ENCODE data around the gene YJU2.
"Not testable (repeated sequence)": the region's sequence is repeated elsewhere in the genome, so short reads cannot be mapped to it uniquely, and the experiment has no call there.

The YJU2 gene

DNA sequence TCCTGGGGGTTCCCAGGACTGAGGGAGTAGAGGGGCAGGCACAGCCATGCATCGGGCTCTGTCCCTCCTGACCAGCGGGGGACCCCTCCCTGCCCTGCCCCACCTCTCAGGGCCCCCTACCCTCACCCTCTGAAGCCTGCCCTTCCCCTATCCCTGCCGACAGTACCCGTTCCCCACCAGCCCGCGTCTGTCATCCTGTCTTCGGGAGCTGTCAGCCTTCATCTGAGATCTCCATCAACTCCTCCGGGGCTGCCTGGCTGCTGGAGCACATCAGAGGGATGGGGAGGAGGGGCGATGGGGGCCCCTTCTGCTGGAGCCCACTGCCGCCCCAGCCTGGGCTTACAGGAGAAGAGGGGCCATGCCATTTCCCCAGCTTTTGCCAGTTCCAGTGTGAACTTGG lies 26.0 kb downstream of the YJU2 start:
- Histone ChIP-seq H3K4me1 (ENCODE audit: insufficient read depth, low read length) (no peaks in the 10 kb centered on the region), H3K27me3 (ENCODE audit: insufficient read depth, low read length) (peaks cover 6% of the 10 kb centered on the region), H3K9ac (ENCODE audit: low read depth, low read length) (no peak overlapping the region), H3K27ac (ENCODE audit: low read depth, low read length) (no peak overlapping the region), H3K9me3 (ENCODE audit: insufficient read depth, low read depth, low read length) (no peaks in the 10 kb centered on the region), H3K36me3 (ENCODE audit: insufficient read depth, low read length) (peaks cover 13% of the 10 kb centered on the region), H3K4me3 (ENCODE audit: low read length) (no peak overlapping the region)
- WGBS = 80% methylated on average over 10 of the region's 10 CpGs

DNA sequence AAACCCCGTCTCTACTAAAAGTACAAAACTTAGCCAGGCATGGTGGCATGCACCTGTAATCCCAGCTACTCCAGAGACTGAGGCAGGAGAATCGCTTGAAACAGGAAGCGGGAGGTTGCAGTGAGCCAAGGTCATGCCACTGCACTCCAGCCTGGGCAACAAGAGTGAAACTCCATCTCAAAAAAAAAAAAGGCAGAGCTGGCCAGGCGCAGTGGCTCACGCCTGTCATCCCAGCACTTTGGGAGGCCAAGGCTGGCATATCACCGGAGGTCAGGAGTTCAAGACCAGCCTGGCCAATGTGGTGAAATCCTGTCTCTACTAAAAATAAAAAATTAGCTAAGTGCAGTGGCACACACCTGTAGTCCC lies 27.4 kb downstream of the YJU2 start:
- not testable (repeated sequence) for H3K36me3 ChIP-seq (ENCODE audit: insufficient read depth, low read length); H3K9me3 ChIP-seq (ENCODE audit: insufficient read depth, low read depth, low read length); H3K27ac ChIP-seq (ENCODE audit: low read depth, low read length); H3K9ac ChIP-seq (ENCODE audit: low read depth, low read length); H3K4me1 ChIP-seq (ENCODE audit: insufficient read depth, low read length); H3K4me3 ChIP-seq (ENCODE audit: low read length)
- 96% methylated on average over 6 of the region's 6 CpGs for WGBS
- H3K27me3 ChIP-seq (ENCODE audit: insufficient read depth, low read length) = peaks cover 17% of the 10 kb centered on the region

DNA sequence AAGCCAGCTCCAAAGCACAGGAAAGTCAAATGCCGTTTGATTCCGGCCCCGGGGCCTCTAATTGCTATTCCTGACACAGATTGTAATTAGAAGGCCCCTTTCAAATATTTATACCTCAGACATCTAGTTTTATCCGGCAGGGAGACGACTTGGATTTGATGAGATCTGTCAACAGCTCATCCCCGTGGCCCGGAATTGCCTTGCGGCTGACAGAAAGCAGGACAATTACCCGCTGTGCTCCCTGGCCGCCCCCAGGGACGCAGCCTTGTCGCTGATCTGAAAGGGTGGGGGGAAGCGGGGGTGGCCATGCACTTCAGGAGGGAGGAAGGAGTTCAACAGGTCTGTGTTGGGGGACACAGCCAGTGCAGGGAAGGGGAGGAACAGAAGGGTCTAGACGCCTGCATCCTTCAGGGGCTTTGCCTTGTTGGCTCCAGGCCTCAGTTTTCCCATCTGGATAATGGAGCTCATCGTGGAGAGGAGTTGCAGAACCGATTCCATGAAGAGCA lies 30.4 kb downstream of the YJU2 start:
- Histone ChIP-seq H3K27ac (ENCODE audit: low read depth, low read length) (no peak overlapping the region), H3K9me3 (ENCODE audit: insufficient read depth, low read depth, low read length) (no peaks in the 10 kb centered on the region), H3K4me1 (ENCODE audit: insufficient read depth, low read length) (no peaks in the 10 kb centered on the region), H3K9ac (ENCODE audit: low read depth, low read length) (no peak overlapping the region), H3K4me3 (ENCODE audit: low read length) (no peak overlapping the region), H3K36me3 (ENCODE audit: insufficient read depth, low read length) (no peaks in the 10 kb centered on the region), H3K27me3 (ENCODE audit: insufficient read depth, low read length) (peaks cover 44% of the 10 kb centered on the region)
- 52% methylated on average over 16 of the region's 16 CpGs for WGBS

DNA sequence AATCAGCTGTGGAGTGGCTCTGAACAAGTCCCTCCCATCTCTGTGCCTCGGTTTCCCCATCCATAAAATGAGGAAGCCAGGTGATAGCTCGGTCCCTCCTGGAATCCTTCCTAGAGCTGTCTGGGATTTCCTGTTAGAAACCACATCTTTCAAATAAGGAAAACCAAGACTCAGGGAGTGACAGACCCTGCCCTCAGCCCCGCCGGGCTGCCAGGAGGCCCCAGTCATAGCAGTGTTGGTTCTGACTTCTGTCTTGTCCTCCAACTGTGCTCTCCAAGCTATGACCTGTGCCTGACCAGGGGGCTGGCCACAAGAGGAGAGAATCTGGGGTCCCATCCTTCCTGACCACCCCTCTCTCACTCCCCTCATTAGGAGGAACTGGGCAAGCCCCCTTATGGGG lies 31.1 kb downstream of the YJU2 start:
- Histone ChIP-seq H3K4me1 (ENCODE audit: insufficient read depth, low read length) (no peaks in the 10 kb centered on the region), H3K36me3 (ENCODE audit: insufficient read depth, low read length) (no peaks in the 10 kb centered on the region), H3K9me3 (ENCODE audit: insufficient read depth, low read depth, low read length) (no peaks in the 10 kb centered on the region), H3K4me3 (ENCODE audit: low read length) (no peak overlapping the region; the same call in 1 of the 2 replicates), H3K27ac (ENCODE audit: low read depth, low read length) (no peak overlapping the region), H3K27me3 (ENCODE audit: insufficient read depth, low read length) (peaks cover 47% of the 10 kb centered on the region), H3K9ac (ENCODE audit: low read depth, low read length) (no peak overlapping the region)
- 32% methylated on average over 4 of the region's 4 CpGs for WGBS

DNA sequence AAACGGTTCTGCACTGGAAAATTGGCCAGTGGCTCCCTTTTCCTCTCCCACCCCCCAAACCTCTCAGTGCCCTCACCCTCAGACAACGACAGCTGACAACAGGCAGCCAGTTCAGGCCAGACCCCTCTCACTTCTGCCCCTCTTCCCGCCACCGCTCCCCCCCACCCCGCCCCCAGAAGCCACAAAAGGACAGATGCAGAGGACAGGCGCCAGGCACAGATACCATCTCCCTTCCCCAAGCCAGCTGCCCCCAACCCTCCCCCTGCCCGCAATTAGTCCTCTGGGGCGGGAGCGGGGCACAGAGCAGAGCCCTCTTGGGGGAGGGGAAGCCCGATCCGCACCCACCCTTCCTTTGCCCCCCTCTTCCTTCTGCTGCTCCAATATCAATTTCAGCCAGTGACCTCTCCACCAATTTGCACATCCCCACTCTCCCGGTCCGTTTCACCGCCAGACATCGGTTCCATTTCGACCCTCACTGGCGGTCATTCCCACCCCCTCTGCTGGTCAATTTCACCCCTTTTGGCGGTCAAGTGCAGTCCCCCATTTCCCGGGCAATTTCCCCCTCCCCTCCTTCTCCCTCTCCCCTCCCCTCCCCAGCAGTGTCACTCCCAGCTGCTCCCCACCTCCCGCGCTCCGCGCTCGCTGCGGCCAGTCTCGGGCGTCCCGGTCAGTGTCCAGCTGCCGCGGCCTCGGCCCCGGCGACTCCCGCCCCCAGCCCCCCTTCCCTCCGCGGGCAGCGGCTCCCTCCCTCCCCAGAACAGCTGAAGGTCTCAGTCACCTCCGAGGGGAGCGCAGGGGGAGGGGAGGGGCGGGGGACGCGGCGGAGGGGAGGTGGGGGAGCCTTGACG lies 31.8 kb downstream of the YJU2 start, which contains the start of gene SHD:
SHD (plus strand) TSS at position 848 of the 848 bp plus-strand sequence. CDS start 798 bp downstream, outside the sequence.
- H3K27me3 ChIP-seq (ENCODE audit: insufficient read depth, low read length) = peaks cover 47% of the 10 kb centered on the region
- no peaks in the 10 kb centered on the region for H3K36me3 ChIP-seq (ENCODE audit: insufficient read depth, low read length)
- no peaks in the 10 kb centered on the region for H3K4me1 ChIP-seq (ENCODE audit: insufficient read depth, low read length)
- H3K9ac ChIP-seq (ENCODE audit: low read depth, low read length) = peak within 1 kb of the TSS; percentile 31; the same call in 1 of the 2 replicates
- WGBS = under 1% methylated on average over 38 of the region's 44 CpGs
- peak within 1 kb of the TSS; percentile 69 for H3K4me3 ChIP-seq (ENCODE audit: low read length)
- no peak within 1 kb of the TSS for H3K27ac ChIP-seq (ENCODE audit: low read depth, low read length)
- no peaks in the 10 kb centered on the region for H3K9me3 ChIP-seq (ENCODE audit: insufficient read depth, low read depth, low read length)

DNA sequence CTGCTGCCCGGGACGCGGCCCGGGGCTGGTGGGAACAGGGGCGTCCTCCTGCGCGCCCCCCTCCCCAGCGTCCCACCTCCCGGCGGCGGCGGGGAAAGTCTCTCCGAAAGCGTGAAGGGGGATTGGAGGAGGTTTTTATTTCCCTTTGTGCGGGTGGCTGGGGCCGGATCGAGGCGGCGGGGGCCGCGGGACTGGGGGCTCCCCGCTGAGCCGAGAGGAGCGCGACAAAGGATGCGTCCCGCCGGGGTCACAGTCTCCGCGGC lies 32.3 kb downstream of the YJU2 start:
- WGBS = 1% methylated on average over 30 of the region's 30 CpGs
- Histone ChIP-seq H3K4me3 (ENCODE audit: low read length) (peak overlapping the region; percentile 69), H3K9ac (ENCODE audit: low read depth, low read length) (peak overlapping the region; percentile 31; the same call in 1 of the 2 replicates)

DNA sequence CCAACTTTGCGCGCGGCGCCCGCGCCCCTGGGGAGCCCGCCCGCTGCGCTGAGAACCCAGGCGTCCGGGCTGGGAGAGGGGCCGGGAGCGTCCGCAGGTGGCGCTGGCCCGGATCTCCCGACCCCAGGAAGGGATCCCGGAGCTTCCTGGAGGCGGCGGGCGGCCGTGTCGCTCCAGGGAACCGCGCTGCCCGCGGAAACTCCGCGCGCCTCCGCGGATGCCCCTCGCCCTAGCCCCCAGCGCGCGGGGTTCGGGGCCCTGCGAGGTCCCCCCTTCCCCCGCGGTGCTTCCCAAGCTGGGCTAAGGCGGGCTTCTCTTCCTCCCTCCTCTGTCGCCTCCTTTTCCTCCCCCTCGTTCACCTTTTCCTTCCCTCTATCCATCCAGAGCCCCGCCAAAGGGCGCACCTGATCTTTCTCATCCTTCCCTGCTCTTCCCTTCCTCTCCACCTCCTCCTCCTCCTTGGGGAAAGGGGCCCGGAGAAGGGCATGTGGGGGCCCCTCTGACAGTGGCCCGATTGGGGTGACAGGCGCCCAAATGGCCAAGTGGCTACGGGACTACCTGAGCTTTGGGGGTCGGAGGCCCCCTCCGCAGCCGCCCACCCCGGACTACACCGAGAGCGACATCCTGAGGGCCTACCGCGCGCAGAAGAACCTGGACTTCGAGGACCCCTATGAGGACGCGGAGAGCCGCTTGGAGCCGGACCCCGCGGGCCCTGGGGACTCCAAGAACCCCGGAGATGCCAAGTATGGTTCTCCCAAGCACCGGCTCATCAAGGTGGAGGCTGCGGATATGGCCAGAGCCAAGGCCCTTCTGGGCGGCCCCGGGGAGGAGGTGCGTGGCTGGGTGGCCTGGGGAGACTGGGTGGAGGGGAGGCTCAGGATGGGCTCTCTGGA lies 32.9 kb downstream of the YJU2 start:
- H3K27me3 ChIP-seq (ENCODE audit: insufficient read depth, low read length) = peaks cover 47% of the 10 kb centered on the region
- H3K9me3 ChIP-seq (ENCODE audit: insufficient read depth, low read depth, low read length) = no peaks in the 10 kb centered on the region
- H3K4me3 ChIP-seq (ENCODE audit: low read length) = peak overlapping the region; percentile 69
- H3K27ac ChIP-seq (ENCODE audit: low read depth, low read length) = no peak overlapping the region
- 4% methylated on average over 71 of the region's 71 CpGs for WGBS
- no peaks in the 10 kb centered on the region for H3K36me3 ChIP-seq (ENCODE audit: insufficient read depth, low read length)
- H3K9ac ChIP-seq (ENCODE audit: low read depth, low read length) = peak overlapping the region; percentile 31; the same call in 1 of the 2 replicates
- peaks cover 2% of the 10 kb centered on the region; the same call in 1 of the 2 replicates for H3K4me1 ChIP-seq (ENCODE audit: insufficient read depth, low read length)

More for the DNA sequence above, 32.3 kb downstream of the YJU2 start:
- H3K27me3 ChIP-seq (ENCODE audit: insufficient read depth, low read length) = peaks cover 47% of the 10 kb centered on the region
- no peaks in the 10 kb centered on the region for H3K9me3 ChIP-seq (ENCODE audit: insufficient read depth, low read depth, low read length)
- peaks cover 1% of the 10 kb centered on the region; the same call in 1 of the 2 replicates for H3K4me1 ChIP-seq (ENCODE audit: insufficient read depth, low read length)
- no peak overlapping the region for H3K27ac ChIP-seq (ENCODE audit: low read depth, low read length)
- no peaks in the 10 kb centered on the region for H3K36me3 ChIP-seq (ENCODE audit: insufficient read depth, low read length)

DNA sequence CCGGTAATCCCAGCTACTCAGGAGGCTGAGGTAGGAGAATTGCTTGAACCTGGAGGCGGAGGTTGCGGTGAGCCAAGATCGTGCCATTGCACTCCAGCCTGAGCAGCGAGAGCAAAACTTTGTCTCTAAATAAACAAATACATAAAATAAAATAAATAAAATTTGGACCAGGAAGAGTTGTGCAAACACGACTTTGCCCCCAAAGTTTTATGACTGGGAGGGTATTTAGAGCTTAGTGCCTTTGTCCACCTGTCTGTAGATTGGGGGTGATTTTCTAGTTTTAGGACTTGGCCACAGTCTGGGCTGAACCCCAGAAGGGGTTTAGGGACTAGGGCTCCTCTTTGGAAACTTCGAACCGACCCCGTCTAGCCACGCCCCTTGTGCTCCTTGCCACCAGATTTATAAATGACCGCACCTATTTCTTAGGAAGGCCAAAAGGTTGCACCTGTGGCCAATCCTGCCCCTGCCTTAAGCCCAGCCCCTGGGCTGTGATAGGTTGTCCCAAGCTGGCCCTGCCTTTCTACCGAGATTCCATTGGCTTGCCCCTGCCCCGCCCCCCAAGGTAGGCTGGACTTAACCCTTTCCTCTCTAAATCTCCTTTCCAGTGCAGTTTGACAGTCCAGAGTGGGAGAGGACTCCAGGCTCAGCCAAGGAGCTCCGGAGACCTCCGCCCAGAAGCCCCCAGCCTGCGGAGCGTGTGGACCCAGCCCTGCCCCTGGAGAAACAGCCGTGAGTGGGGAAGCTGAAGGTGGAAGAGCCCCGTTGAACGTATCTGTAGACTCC lies 37.5 kb downstream of the YJU2 start:
- H3K4me1 ChIP-seq (ENCODE audit: insufficient read depth, low read length) = peaks cover 2% of the 10 kb centered on the region; the same call in 1 of the 2 replicates
- no peaks in the 10 kb centered on the region for H3K9me3 ChIP-seq (ENCODE audit: insufficient read depth, low read depth, low read length)
- H3K27ac ChIP-seq (ENCODE audit: low read depth, low read length) = no peak overlapping the region
- WGBS = 50% methylated on average over 18 of the region's 20 CpGs
- no peaks in the 10 kb centered on the region for H3K36me3 ChIP-seq (ENCODE audit: insufficient read depth, low read length)
- peaks cover 29% of the 10 kb centered on the region for H3K27me3 ChIP-seq (ENCODE audit: insufficient read depth, low read length)
- peak overlapping the region; percentile 40 for H3K4me3 ChIP-seq (ENCODE audit: low read length)
- no peak overlapping the region for H3K9ac ChIP-seq (ENCODE audit: low read depth, low read length)

DNA sequence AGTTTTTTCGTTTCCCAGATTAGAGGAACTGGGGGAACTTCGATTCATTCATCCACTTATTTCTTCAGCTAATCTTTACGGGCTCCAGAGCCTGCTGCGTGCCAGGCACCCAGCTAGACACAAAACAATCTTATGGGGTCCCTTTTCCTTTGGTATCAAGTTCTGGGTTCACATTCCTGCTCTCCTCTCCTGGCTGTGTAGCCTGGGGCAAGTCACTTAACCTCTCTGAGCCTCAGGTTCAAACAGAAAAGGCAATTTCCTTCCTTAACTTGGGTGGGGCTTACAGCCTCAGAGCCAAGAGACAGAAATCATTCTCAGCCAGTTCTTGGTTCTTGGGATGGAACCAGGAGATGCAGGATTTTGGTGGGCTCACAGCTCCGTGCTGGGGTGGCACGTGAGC lies 38.1 kb downstream of the YJU2 start:
- Histone ChIP-seq H3K9me3 (ENCODE audit: insufficient read depth, low read depth, low read length) (no peaks in the 10 kb centered on the region), H3K27ac (ENCODE audit: low read depth, low read length) (no peak overlapping the region), H3K4me3 (ENCODE audit: low read length) (peak overlapping the region; percentile 27; the same call in 1 of the 2 replicates), H3K4me1 (ENCODE audit: insufficient read depth, low read length) (peaks cover 2% of the 10 kb centered on the region; the same call in 1 of the 2 replicates), H3K36me3 (ENCODE audit: insufficient read depth, low read length) (no peaks in the 10 kb centered on the region), H3K27me3 (ENCODE audit: insufficient read depth, low read length) (peaks cover 23% of the 10 kb centered on the region), H3K9ac (ENCODE audit: low read depth, low read length) (no peak overlapping the region)
- 79% methylated on average over 6 of the region's 6 CpGs for WGBS

DNA sequence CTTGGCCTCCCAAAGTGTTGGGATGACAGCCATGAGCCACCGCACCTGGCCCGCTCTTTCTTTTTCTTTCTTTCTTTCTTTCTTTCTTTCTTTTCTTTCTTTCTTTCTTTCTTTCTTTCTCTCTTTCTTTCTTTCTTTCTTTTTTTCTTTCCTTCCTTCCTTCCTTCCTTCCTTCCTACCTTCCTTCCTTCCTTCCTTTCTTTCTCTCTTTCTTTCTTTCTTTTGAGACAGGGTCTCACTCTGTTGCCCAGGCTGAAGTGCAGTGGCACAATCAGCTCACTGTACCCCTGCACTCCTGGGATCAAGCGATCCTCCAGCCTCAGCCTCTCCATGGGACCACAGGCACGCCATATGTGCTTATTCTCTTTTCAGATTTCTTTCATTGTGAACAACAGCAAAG lies 39.3 kb downstream of the YJU2 start:
- not testable (repeated sequence) for H3K4me3 ChIP-seq (ENCODE audit: low read length); H3K4me1 ChIP-seq (ENCODE audit: insufficient read depth, low read length); H3K27ac ChIP-seq (ENCODE audit: low read depth, low read length); H3K9ac ChIP-seq (ENCODE audit: low read depth, low read length); H3K9me3 ChIP-seq (ENCODE audit: insufficient read depth, low read depth, low read length); H3K36me3 ChIP-seq (ENCODE audit: insufficient read depth, low read length)
- 97% methylated on average over 4 of the region's 4 CpGs for WGBS
- H3K27me3 ChIP-seq (ENCODE audit: insufficient read depth, low read length) = peaks cover 11% of the 10 kb centered on the region
